Prostate gland (tissue), 2 donors: Measurements from ENCODE around the gene SYNPO. TPM values are rescaled to one million over a fixed set of nuclear protein-coding genes. Genes with fewer than 3 reads are reported as not detected.

Experiments
- DNase-seq: peaks from one replicate; pipeline ENCODE4 v3.0.0-alpha.2; 2019; ENCODE audit warnings: low spot score
- H3K27ac ChIP-seq, 2 donors: fragments of 200-600 bp; sonication (generic); 2 replicates each; pipeline ENCODE4 v1.5.1; 2017 to 2019
- H3K27me3 ChIP-seq: fragments of 200-600 bp; sonication (generic); replicated peaks from 2 replicates; pipeline ENCODE4 v1.5.1; 2019; ENCODE audit not compliant: insufficient read depth
- H3K36me3 ChIP-seq, 2 donors: fragments of 200-600 bp; sonication (generic); 1 replicate in 1 of 2; 2 replicates in 1 of 2; pipeline versions ENCODE4 v1.5.1 to v1.8.1; 2017 to 2019
- H3K4me1 ChIP-seq: fragments of 200-600 bp; sonication (generic); replicated peaks from 2 replicates; pipeline ENCODE4 v1.5.1; 2019
- H3K4me3 ChIP-seq, 2 donors: fragments of 200-600 bp; sonication (generic); 2 replicates each; pipeline ENCODE4 v1.5.1; 2017 to 2019
- H3K9me3 ChIP-seq: fragments of 200-600 bp; sonication (generic); 2 replicates; pipeline ENCODE4 v1.5.1; 2017
- CTCF ChIP-seq, 4 experiments: fragments of 200-600 bp in 2 of 4; fragments of 450-650 bp in 2 of 4; sonication (generic) in 2 of 4; IDR thresholded peaks; 1 replicate in 3 of 4; 2 replicates in 1 of 4; pipeline ENCODE4 v1.5.1; 2016 to 2019; ENCODE audit warnings: antibody characterized with exemption in 4 of 4, mild to moderate bottlenecking in 2 of 4, moderate library complexity in 2 of 4
- POLR2A ChIP-seq: fragments of 450-650 bp; IDR thresholded peaks from one replicate; pipeline ENCODE4 v1.6.1; 2016; ENCODE audit warnings: antibody characterized with exemption, mild to moderate bottlenecking
- POLR2AphosphoS5 ChIP-seq: sonication (generic); formaldehyde crosslinking; IDR thresholded peaks from one replicate; pipeline ENCODE4 v1.6.1; 2017; ENCODE audit warnings: antibody characterized with exemption
- WGBS: methylation state at CpG from one replicate; pipeline ENCODE4 v1.1.5; 2018; 5-methylcytosine and 5-hydroxymethylcytosine counted together
- intact Hi-C: fragments of 100-400 bp; cut with DNase I; formaldehyde crosslinking; loops from one replicate; pipeline ENCODE4 v1.14.2; 2022
- total RNA-seq, 2 donors: library from RNA; depleted of rRNA; stranded (reverse); fragments of >200 nt; gene quantifications; one replicate each; pipeline ENCODE4 v1.1.0, GENCODE V29; 2016

Gene SYNPO
- total RNA-seq, 2 donors from 2014 or later = 13.7 to 61.0 TPM

DNA sequence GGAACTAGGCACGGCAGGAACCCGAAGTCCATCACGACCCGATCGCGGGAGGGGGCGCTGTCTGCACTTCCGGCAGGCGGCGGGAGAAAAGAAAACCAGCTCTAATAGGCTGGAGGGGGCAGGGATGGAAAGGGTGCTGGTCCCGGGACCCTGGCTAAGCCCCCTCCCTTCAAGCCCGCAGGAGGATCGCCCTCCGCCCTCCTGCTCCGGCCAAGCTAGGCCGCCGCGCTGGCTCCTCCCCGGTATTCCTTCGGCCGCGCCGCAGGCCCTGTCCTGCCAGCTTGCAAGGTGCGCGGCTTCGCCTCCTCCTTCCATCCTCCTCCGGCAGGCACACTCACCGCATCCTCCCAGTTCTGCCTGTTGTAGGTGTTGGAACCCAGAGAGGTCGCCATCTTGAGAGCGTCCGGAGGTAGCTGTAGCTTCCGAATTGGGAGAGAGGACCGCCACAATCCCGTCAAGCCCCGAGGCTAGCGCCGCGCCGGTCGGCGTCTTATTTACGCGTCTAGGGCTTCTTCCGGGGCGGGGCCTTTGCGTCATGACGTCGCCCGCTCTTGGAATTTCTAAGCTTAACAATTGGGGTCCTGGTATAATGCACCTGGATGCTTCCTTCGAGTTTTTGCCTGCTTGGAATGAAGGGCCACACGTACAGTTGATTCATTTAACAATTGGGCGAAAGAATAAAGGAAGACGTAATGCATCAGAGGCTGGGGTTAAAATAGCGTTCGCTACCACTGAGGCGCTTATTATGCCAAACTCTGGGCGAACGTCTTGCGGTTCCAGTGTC lies 60.3 kb downstream of the SYNPO start, which contains the start of gene RBM22:
Gene RBM22 (minus strand): TSS at position 469 of the 784 bp plus-strand sequence. CDS start 77 bp downstream, at position 392.
- WGBS = under 1% methylated on average over 59 of the region's 59 CpGs
- TF ChIP-seq POLR2A (peak; percentile 73), CTCF (IDR thresholded peaks at IDR 0.05) (peak; percentile 31 to 69 (median 60)), POLR2AphosphoS5 (peak; percentile 98)
- H3K9me3 ChIP-seq = no peaks in the 10 kb centered on the region
- peak; percentile 91 for DNase-seq
- no peaks in the 10 kb centered on the region for H3K27me3 ChIP-seq
- peaks cover 2% of the 10 kb centered on the region for H3K4me1 ChIP-seq
- H3K36me3 ChIP-seq = peaks cover 3 to 10% of the 10 kb centered on the region in 2 donors
- intact Hi-C loops = loop anchor here (2.0 to 5.0 kb wide), 2 partner anchors 78 to 138 kb away; partner anchors contain the start of gene SMIM3
- H3K4me3 ChIP-seq = peak within 1 kb of the TSS; percentile 96 to 97
- peak within 1 kb of the TSS; percentile 96 to 97 for H3K27ac ChIP-seq

GRCh38 chr5:150703762-150704161 lies 63.3 kb downstream of the SYNPO start:
- no peaks in the 10 kb centered on the region for H3K36me3 ChIP-seq
- H3K4me3 ChIP-seq = no peak overlapping the region
- no peak for DNase-seq
- WGBS = 83% methylated on average over 3 of the region's 3 CpGs
- no peaks in the 10 kb centered on the region for H3K27me3 ChIP-seq
- H3K4me1 ChIP-seq = peaks cover 2% of the 10 kb centered on the region
- intact Hi-C loops = loop anchor here (5.0 kb wide), 1 partner anchor 141 kb away; no protein-coding TSS in a partner anchor
- no peak overlapping the region for H3K27ac ChIP-seq
- no peaks in the 10 kb centered on the region for H3K9me3 ChIP-seq
- TF ChIP-seq POLR2AphosphoS5 (no peak), POLR2A (no peak), CTCF (IDR thresholded peaks at IDR 0.05) (no peak)

DNA sequence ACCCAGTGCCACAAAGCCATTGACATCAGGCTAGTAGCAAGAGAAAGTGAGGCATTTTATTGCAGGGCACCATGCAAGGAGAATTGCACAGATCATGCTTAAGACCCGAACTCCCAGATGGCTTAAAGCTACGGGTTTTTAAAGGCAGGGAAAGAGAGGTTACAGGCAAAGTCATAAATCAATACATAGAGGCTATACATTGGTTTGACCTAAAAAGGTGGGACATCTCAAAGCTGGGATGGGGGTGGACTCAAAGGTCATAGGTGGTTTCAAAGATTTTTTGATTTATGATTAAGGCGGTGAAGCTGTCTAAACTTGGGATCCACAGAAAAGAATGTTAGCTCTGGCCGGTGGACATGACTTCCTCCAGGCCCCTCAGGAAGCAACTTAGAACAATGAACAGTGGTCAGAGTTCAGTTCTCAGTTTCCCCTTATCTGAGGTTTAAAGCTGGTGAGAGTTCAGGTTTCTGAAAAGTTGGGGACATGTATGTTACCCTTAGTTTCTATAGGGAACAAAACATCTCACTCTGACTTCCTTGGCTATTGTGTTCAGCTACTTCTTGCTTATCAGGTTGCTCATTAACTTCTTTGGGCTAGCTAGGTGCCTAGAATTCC lies 66.4 kb downstream of the SYNPO start:
- no peaks in the 10 kb centered on the region for H3K36me3 ChIP-seq
- H3K4me1 ChIP-seq = no peaks in the 10 kb centered on the region
- WGBS = 59% methylated on average over 4 of the region's 4 CpGs
- no peaks in the 10 kb centered on the region for H3K27me3 ChIP-seq
- intact Hi-C loops = no loop called here
- TF ChIP-seq POLR2A (no peak), POLR2AphosphoS5 (no peak), CTCF (IDR thresholded peaks at IDR 0.05) (no peak)
- no peak for DNase-seq
- H3K27ac ChIP-seq = no peak overlapping the region
- H3K9me3 ChIP-seq = no peaks in the 10 kb centered on the region
- H3K4me3 ChIP-seq = no peak overlapping the region

Other genes with a start within 250 kb of the SYNPO start
- 100 to 1,000 TPM; 425 to 612 TPM for gene CD74, start 227.8 kb upstream of the SYNPO start, total RNA-seq
- 1,000 to 10,000 TPM; 1,708 to 3,672 TPM for gene RPS14, start 190.9 kb upstream of the SYNPO start, total RNA-seq
- gene NDST1, start 132.5 kb upstream of the SYNPO start, total RNA-seq = 100 to 1,000 TPM in 1 of 2 donors, 10 to 100 TPM in 1; 65.8 to 175 TPM
- gene MYOZ3, start 20.6 kb downstream of the SYNPO start, total RNA-seq = 10 to 100 TPM in 1 of 2 donors, 1 to 10 TPM in 1; 1.2 to 14.1 TPM
- gene RBM22, start 60.4 kb downstream of the SYNPO start, total RNA-seq = 10 to 100 TPM; 33.6 to 40.3 TPM
- gene DCTN4, start 118.4 kb downstream of the SYNPO start, total RNA-seq = 10 to 100 TPM; 68.4 to 87.1 TPM
- gene SMIM3, start 138.1 kb downstream of the SYNPO start, total RNA-seq = 10 to 100 TPM; 21.2 to 26.5 TPM
- under 1 TPM in 1 of 2 donors, not detected in 1; 0.68 TPM for gene IRGM, start 205.9 kb downstream of the SYNPO start, total RNA-seq